A549 (cell line): Measurements from ENCODE around the gene ANO2. TPM values are rescaled to one million over a fixed set of nuclear protein-coding genes. Genes with fewer than 3 reads are reported as not detected.

Experiments used
- ATAC-seq, 2 experiments: fragments of 200-7000 bp in 1 of 2; fragments of >200 bp in 1 of 2; cut with Nextera tagmentation in 1 of 2; cut with Tn5 transposase in 1 of 2; 3 replicates each; pipeline versions ENCODE4 v1.8.0 to v1.9.1; 2018 to 2020; ENCODE audit warnings: mild to moderate bottlenecking in 1 of 2, moderate library complexity in 1 of 2
- CTCF ChIA-PET: fragments of 300-600 bp; sonication (Branson Sonifier 250); formaldehyde crosslinking; extraction: SDS; loops from one replicate; lab custom pipeline; 2021; ENCODE audit warnings: antibody characterized with exemption, inconsistent platforms; lab: Yijun Ruan, JAX
- POLR2A ChIA-PET: fragments of 350-600 bp; formaldehyde crosslinking; extraction: SDS; loops from one replicate; lab custom pipeline; 2021; ENCODE audit warnings: antibody characterized with exemption, inconsistent platforms; lab: Yijun Ruan, JAX
- DNase-seq, 2 experiments: peaks; one replicate each; pipeline versions ENCODE4 v3.0.0 to v3.0.0-alpha.2; 2011 to 2016; ENCODE audit warnings: low read depth in 1 of 2, low spot score in 1 of 2
- FAIRE-seq: peaks from 2 replicates; lab custom pipeline; 2011; peaks lifted over from hg19 to GRCh38; lab: Jason Lieb, UNC
- H3K27ac ChIP-seq, 2 experiments: fragments of >200 bp; sonication (Bioruptor Twin); formaldehyde crosslinking; 3 replicates each; pipeline ENCODE4 v1.5.1; 2016 to 2017
- H3K4me1 ChIP-seq: fragments of >200 bp; sonication (Bioruptor Twin); formaldehyde crosslinking; 3 replicates; pipeline ENCODE4 v1.6.1; 2016
- H3K4me2 ChIP-seq: fragments of >200 bp; sonication (Bioruptor Twin); formaldehyde crosslinking; 3 replicates; pipeline ENCODE4 v1.6.1; 2016
- H3K4me3 ChIP-seq: fragments of >200 bp; sonication (Bioruptor Twin); formaldehyde crosslinking; 3 replicates; pipeline ENCODE4 v1.5.1; 2016
- H3K9me3 ChIP-seq: fragments of >200 bp; sonication (Bioruptor Twin); formaldehyde crosslinking; 3 replicates; pipeline ENCODE4 v1.6.1; 2016
- BCL3 ChIP-seq: fragments of >200 bp; sonication (Bioruptor Twin); formaldehyde crosslinking; IDR thresholded peaks from 3 replicates; pipeline ENCODE4 v1.6.1; 2016
- CBX2 ChIP-seq: fragments of 200-600 bp; sonication (generic); IDR thresholded peaks from 2 replicates; pipeline ENCODE4 v1.6.1; 2016; ENCODE audit warnings: low read depth, mild to moderate bottlenecking, borderline replicate concordance
- CBX8 ChIP-seq: fragments of 200-600 bp; sonication (generic); IDR thresholded peaks from 2 replicates; pipeline ENCODE4 v1.6.1; 2016
- FOSL2 ChIP-seq, 2 experiments: fragments of 450-650 bp in 1 of 2; fragments of >200 bp in 1 of 2; sonication (Bioruptor Twin) in 1 of 2; formaldehyde crosslinking; IDR thresholded peaks; 2 replicates each; pipeline versions ENCODE4 v1.5.0 to v1.6.1; 2016 to 2020; ENCODE audit warnings: mild to moderate bottlenecking in 1 of 2, moderate library complexity in 1 of 2
- HDAC2 ChIP-seq: fragments of 200-600 bp; sonication (generic); IDR thresholded peaks from 2 replicates; pipeline ENCODE4 v1.6.1; 2016
- HOXA7 ChIP-seq: fragments of 250-450 bp; sonication (Bioruptor Pico); IDR thresholded peaks from 2 replicates; pipeline ENCODE4 v1.5.0; 2020; ENCODE audit warnings: mild to moderate bottlenecking, moderate library complexity
- HOXB13 ChIP-seq: fragments of 250-450 bp; sonication (Bioruptor Pico); IDR thresholded peaks from 2 replicates; pipeline ENCODE4 v1.5.0; 2020; ENCODE audit warnings: low read depth, mild to moderate bottlenecking, moderate library complexity
- KDM1A ChIP-seq: fragments of 200-600 bp; sonication (generic); IDR thresholded peaks from 2 replicates; pipeline ENCODE4 v1.6.1; 2016; ENCODE audit warnings: low read depth, mild to moderate bottlenecking
- KDM5A ChIP-seq: fragments of 200-600 bp; sonication (generic); IDR thresholded peaks from 2 replicates; pipeline ENCODE4 v1.6.1; 2016; ENCODE audit warnings: antibody characterized with exemption, mild to moderate bottlenecking
- MAX ChIP-seq: IDR thresholded peaks from 2 replicates; pipeline ENCODE4 v1.6.1; 2012
- MYC ChIP-seq: IDR thresholded peaks from 2 replicates; pipeline ENCODE4 v1.6.1; 2012; ENCODE audit warnings: mild to moderate bottlenecking, inconsistent platforms, low read length, improper control_type of control experiment, borderline replicate concordance
- NFE2L2 ChIP-seq: fragments of 150-350 bp; conservative IDR thresholded peaks from 2 replicates; pipeline ENCODE4 v1.6.1; 2014; ENCODE audit warnings: low read length
- NPAS2 ChIP-seq: fragments of 250-450 bp; sonication (Bioruptor Pico); IDR thresholded peaks from 2 replicates; pipeline ENCODE4 v1.8.0; 2022; ENCODE audit warnings: mild to moderate bottlenecking, moderate library complexity, borderline replicate concordance
- PBX3 ChIP-seq: IDR thresholded peaks from 2 replicates; pipeline ENCODE4 v1.6.1; 2012
- PHF8 ChIP-seq: fragments of 200-600 bp; sonication (generic); IDR thresholded peaks from 2 replicates; pipeline ENCODE4 v1.6.1; 2016; ENCODE audit warnings: low read depth, mild to moderate bottlenecking, antibody characterized with exemption, moderate library complexity, borderline replicate concordance
- POLR2A ChIP-seq: IDR thresholded peaks from 2 replicates; pipeline ENCODE4 v1.6.1; 2012; ENCODE audit warnings: mild to moderate bottlenecking, low read length
- POLR2AphosphoS2 ChIP-seq: conservative IDR thresholded peaks from 2 replicates; pipeline ENCODE4 v1.6.1; 2012; ENCODE audit warnings: low read length, improper control_type of control experiment, inconsistent platforms
- RARB ChIP-seq: fragments of 250-450 bp; sonication (Bioruptor Pico); IDR thresholded peaks from 2 replicates; pipeline ENCODE4 v1.8.0; 2021; ENCODE audit warnings: mild to moderate bottlenecking, moderate library complexity
- RCOR1 ChIP-seq: fragments of 150-350 bp; IDR thresholded peaks from 2 replicates; pipeline ENCODE4 v1.6.1; 2014; ENCODE audit warnings: antibody characterized with exemption, low read length, low read depth
- REST ChIP-seq: fragments of 200-600 bp; sonication (generic); IDR thresholded peaks from 2 replicates; pipeline ENCODE4 v1.6.1; 2016; ENCODE audit warnings: antibody characterized with exemption, mild to moderate bottlenecking, moderate library complexity
- RNF2 ChIP-seq: fragments of 200-600 bp; sonication (generic); IDR thresholded peaks from 2 replicates; pipeline ENCODE4 v1.6.1; 2016; ENCODE audit warnings: low read depth, mild to moderate bottlenecking, antibody characterized with exemption, moderate library complexity, borderline replicate concordance
- SMC3 ChIP-seq: fragments of >200 bp; sonication (Bioruptor Twin); formaldehyde crosslinking; IDR thresholded peaks from 3 replicates; pipeline ENCODE4 v1.6.1; 2018; ENCODE audit warnings: inconsistent platforms
- SREBF2 ChIP-seq: fragments of 450-650 bp; IDR thresholded peaks from 2 replicates; pipeline ENCODE4 v1.6.1; 2014; ENCODE audit warnings: mild to moderate bottlenecking, moderate library complexity
- TFCP2L1 ChIP-seq: fragments of 250-450 bp; sonication (Bioruptor Pico); IDR thresholded peaks from 2 replicates; pipeline ENCODE4 v1.5.0; 2021; ENCODE audit warnings: mild to moderate bottlenecking
- USF2 ChIP-seq: fragments of 450-650 bp; IDR thresholded peaks from 2 replicates; pipeline ENCODE4 v1.6.1; 2014; ENCODE audit warnings: antibody characterized with exemption
- ZFP36 ChIP-seq: fragments of 450-650 bp; IDR thresholded peaks from 2 replicates; pipeline ENCODE4 v1.6.1; 2014; ENCODE audit warnings: borderline replicate concordance; ENCODE audit not compliant: partially characterized antibody
- ZSCAN20 ChIP-seq: fragments of 250-450 bp; sonication (Bioruptor Pico); IDR thresholded peaks from 2 replicates; pipeline ENCODE4 v1.8.0; 2022; ENCODE audit warnings: mild to moderate bottlenecking, moderate library complexity
- WGBS: methylation state at CpG from one replicate; pipeline ENCODE4 v1.1.6; 2017; ENCODE audit errors: missing lambda C conversion rate; 5-methylcytosine and 5-hydroxymethylcytosine counted together
- polyA plus RNA-seq, 4 experiments: library from polyadenylated mRNA; depleted of rRNA in 3 of 4; stranded (reverse); fragments of >200 nt; fragmentation: RNase III in 1 of 4; extraction: RNeasy Plus Mini Kit Qiagen cat#74134 plus additional on column Dnase treatment in 1 of 4; gene quantifications; 2 replicates in 3 of 4; 3 replicates in 1 of 4; pipeline ENCODE4 v1.2.3, GENCODE V29; 2011 to 2017
- TF ChIP-seq, protein P1 (sequence below): fragments of 150-350 bp; IDR thresholded peaks from 2 replicates; pipeline ENCODE4 v1.6.1; 2014; ENCODE audit warnings: low read depth, mild to moderate bottlenecking, low read length
- TF ChIP-seq, protein P2 (sequence below): fragments of 250-450 bp; sonication (Bioruptor Pico); IDR thresholded peaks from 2 replicates; pipeline ENCODE4 v1.5.0; 2020; ENCODE audit warnings: low read depth, mild to moderate bottlenecking, moderate library complexity

The ANO2 gene
- polyA plus RNA-seq, 2 of the 4 experiments (the other 2 are of a cell fraction) = not detected

DNA sequence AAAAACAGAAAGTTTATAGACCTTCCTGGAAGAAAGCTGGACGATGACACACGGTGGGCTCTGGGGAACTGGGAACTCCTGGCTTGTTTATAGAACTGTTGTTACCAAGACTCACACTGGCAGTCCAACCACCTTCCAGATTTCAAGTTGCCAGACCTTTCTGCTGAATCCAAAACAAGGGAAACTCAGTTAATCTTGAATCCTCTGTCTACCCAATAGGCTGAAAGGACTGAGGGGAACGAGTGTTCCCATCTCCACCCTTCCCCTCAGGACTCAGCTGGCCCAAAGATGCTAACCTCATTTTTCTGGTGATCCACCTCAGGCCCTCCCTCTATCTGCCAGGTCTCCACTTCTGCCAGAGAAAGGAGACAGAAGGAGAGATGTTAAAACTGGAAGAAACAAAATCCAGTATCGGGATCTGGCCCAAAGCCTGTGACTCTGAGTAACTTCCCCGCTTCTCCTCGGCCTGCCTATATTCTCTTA is 231.4 kb downstream of the ANO2 start:
- ATAC-seq (no peak), DNase-seq (no peak), FAIRE-seq (no peak)
- H3K27ac ChIP-seq = no peak overlapping the region
- WGBS = 20% methylated on average over 6 of the region's 6 CpGs
- no peak overlapping the region for H3K4me3 ChIP-seq
- no peak overlapping the region for H3K4me2 ChIP-seq
- POLR2A ChIA-PET = no interaction called here
- no peaks in the 10 kb centered on the region for H3K9me3 ChIP-seq
- TF ChIP-seq PBX3 = no peak
- TF ChIP-seq NPAS2 = no peak
- TF ChIP-seq REST = no peak
- TF ChIP-seq SREBF2 = no peak
- no peak for TF ChIP-seq MAX
- TF ChIP-seq KDM1A = no peak
- TF ChIP-seq, protein P1, sequence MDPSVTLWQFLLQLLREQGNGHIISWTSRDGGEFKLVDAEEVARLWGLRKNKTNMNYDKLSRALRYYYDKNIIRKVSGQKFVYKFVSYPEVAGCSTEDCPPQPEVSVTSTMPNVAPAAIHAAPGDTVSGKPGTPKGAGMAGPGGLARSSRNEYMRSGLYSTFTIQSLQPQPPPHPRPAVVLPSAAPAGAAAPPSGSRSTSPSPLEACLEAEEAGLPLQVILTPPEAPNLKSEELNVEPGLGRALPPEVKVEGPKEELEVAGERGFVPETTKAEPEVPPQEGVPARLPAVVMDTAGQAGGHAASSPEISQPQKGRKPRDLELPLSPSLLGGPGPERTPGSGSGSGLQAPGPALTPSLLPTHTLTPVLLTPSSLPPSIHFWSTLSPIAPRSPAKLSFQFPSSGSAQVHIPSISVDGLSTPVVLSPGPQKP = no peak
- TF ChIP-seq CBX2 = no peak
- TF ChIP-seq FOSL2 (IDR thresholded peaks at IDR 0.05) = no peak
- no peak for TF ChIP-seq FOSL2 (CRISPR knock-in tag; IDR thresholded peaks at IDR 0.05)
- TF ChIP-seq HDAC2 = no peak
- no peak for TF ChIP-seq RNF2
- TF ChIP-seq TFCP2L1 = no peak
- TF ChIP-seq POLR2A = no peak
- no peak for TF ChIP-seq RCOR1
- no peak for TF ChIP-seq HOXB13
- TF ChIP-seq MYC = no peak
- TF ChIP-seq ZSCAN20 (CRISPR knock-in tag) = no peak
- CTCF ChIA-PET = no interaction called here
- H3K4me1 ChIP-seq = no peaks in the 10 kb centered on the region

DNA sequence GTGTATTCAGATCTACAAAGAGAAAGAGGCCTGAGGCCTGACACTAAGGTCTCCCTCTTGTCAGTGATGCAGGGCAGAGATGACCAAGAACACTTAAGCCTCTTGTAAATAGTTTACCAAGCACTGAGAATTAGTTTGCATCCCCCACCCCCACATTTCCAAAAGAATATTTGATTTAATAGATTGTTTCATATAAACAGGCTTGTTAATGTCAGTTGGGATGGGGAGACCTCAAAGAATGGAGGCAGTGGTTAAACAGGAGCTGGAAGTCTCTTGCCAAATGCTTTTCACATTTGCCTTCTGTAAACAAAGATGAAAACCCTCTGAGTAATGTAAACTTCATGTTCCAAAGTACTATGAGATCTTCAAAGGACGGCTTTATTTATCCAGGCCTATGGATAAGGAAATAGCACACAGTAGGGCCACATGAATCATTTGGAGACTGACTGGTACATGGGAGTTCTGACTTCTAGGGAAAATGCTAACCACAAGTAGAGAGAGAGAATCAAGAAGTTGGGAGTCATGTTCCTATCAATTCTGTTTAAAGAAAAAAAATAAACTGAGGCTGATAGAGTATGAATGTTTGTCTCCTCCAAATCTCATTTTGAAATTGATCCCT is 234.7 kb downstream of the ANO2 start:
- Histone ChIP-seq H3K4me2 (no peak overlapping the region), H3K27ac (no peak overlapping the region), H3K9me3 (no peaks in the 10 kb centered on the region), H3K4me3 (no peak overlapping the region), H3K4me1 (no peaks in the 10 kb centered on the region)
- ATAC-seq = no peak
- no peak for FAIRE-seq
- ChIA-PET POLR2A (no interaction called here), CTCF (no interaction called here)
- DNase-seq = no peak
- 57% methylated on average over 1 of the region's 1 CpG for WGBS
- TF ChIP-seq ZFP36 = no peak
- TF ChIP-seq PHF8 = no peak
- TF ChIP-seq NFE2L2 = no peak
- TF ChIP-seq CBX8 = no peak
- no peak for TF ChIP-seq MYC
- no peak for TF ChIP-seq KDM5A
- TF ChIP-seq POLR2AphosphoS2 = no peak
- no peak for TF ChIP-seq RCOR1
- no peak for TF ChIP-seq HOXA7 (CRISPR knock-in tag)
- no peak for TF ChIP-seq CBX2
- TF ChIP-seq, protein P2, sequence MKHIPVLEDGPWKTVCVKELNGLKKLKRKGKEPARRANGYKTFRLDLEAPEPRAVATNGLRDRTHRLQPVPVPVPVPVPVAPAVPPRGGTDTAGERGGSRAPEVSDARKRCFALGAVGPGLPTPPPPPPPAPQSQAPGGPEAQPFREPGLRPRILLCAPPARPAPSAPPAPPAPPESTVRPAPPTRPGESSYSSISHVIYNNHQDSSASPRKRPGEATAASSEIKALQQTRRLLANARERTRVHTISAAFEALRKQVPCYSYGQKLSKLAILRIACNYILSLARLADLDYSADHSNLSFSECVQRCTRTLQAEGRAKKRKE (CRISPR knock-in tag) = no peak
- TF ChIP-seq RNF2 = no peak
- no peak for TF ChIP-seq USF2
- TF ChIP-seq RARB = no peak
- no peak for TF ChIP-seq FOSL2 (IDR thresholded peaks at IDR 0.05)
- TF ChIP-seq FOSL2 (CRISPR knock-in tag; IDR thresholded peaks at IDR 0.05) = no peak
- TF ChIP-seq NPAS2 = no peak
- no peak for TF ChIP-seq BCL3
- TF ChIP-seq SMC3 = no peak
